Motor neuron (in vitro differentiated cells): ENCODE measurements around the gene NFYA. TPM values are rescaled to one million over a fixed set of nuclear protein-coding genes. Genes with fewer than 3 reads are reported as not detected.

Experiments used
- ATAC-seq, 8 experiments: fragments of 200-7000 bp; cut with Tn5 transposase; replicated peaks in 6 of 8; 2 replicates each; pipeline ENCODE4 v1.8.0; 2021; ENCODE audit warnings: mild to moderate bottlenecking in 8 of 8, moderate library complexity in 8 of 8
- H3K27ac ChIP-seq, 2 donors: fragments of 250-450 bp; sonication (Bioruptor Pico); 2 replicates each; pipeline ENCODE4 v1.9.0; 2021; ENCODE audit warnings: antibody characterized with exemption in 2 of 2, mild to moderate bottlenecking in 2 of 2, moderate library complexity in 1 of 2
- H3K4me1 ChIP-seq, 2 donors: fragments of 250-450 bp; sonication (Bioruptor Pico); replicated peaks in 1 of 2; 2 replicates each; pipeline ENCODE4 v1.6.1; 2021; ENCODE audit warnings: antibody characterized with exemption in 2 of 2, mild to moderate bottlenecking in 2 of 2, moderate library complexity in 1 of 2
- H3K4me3 ChIP-seq, 5 donors: fragments of 250-450 bp; sonication (Bioruptor Pico); 2 replicates each; pipeline ENCODE4 v1.9.0; 2021; ENCODE audit warnings: antibody characterized with exemption in 5 of 5, mild to moderate bottlenecking in 5 of 5, moderate library complexity in 4 of 5
- WGBS, 10 experiments: fragments of 450-650 bp; shearing (Covaris generic); methylation state at CpG; one replicate each; pipeline ENCODE4 v1.0.0; 2022; 5-methylcytosine and 5-hydroxymethylcytosine counted together
- in situ Hi-C, 9 experiments: fragments of 400-800 bp; cut with MboI; loops; one replicate each; pipeline ENCODE4 v1.15.0; 2021; ENCODE audit warnings: low sequenced_read_pairs in 9 of 9, low pct_unique_long_range_greater_than_20kb in 2 of 9; ENCODE audit not compliant: unreplicated experiment in 9 of 9
- total RNA-seq, 8 experiments: library from RNA; unstranded; fragments of 300-600 nt; gene quantifications; 2 replicates each; pipeline versions ENCODE4 v1.2.3 to v1.2.4, GENCODE V29; 2022

NFYA gene
- total RNA-seq, 8 experiments from 2014 or later: 14.4 to 40.9 (median 20.4) TPM

DNA sequence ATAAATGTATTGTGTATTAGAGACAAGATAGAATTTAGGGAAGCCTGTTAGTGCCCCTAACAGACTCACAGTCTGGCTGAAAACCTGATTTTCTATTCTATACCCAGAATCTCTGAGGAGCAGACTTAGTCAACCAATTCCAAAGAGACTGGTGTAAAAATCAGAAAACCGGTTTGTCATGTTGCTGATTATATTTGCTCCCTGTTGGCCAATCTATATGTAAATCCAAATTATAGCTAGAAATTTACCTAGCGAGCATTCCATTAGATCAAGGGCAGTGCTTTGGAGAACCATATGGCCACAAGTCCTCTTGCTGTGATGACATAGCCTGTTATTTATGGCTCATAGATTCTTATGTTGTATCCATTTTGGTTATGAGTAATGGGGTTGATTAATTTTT, 4.8 kb downstream of the NFYA start:
- peaks cover 0 to 7% of the 10 kb centered on the region in 2 donors for H3K4me1 ChIP-seq
- 75 to 100% (median 94%) methylated on average over 1 to 2 of the region's 2 CpGs; no CpG with 5 or more reads in 2 of the 10 experiments for WGBS, 10 experiments
- H3K4me3 ChIP-seq: no peak overlapping the region
- in situ Hi-C loops: loop anchor here in 1 of 9 experiments (25.0 kb wide), 1 partner anchor 235 kb away; no protein-coding TSS in a partner anchor
- ATAC-seq: no peak
- H3K27ac ChIP-seq: no peak overlapping the region

- Histone ChIP-seq H3K4me1 (peaks cover 0 to 7% of the 10 kb centered on the region in 2 donors), H3K4me3 (no peak overlapping the region), H3K27ac (no peak overlapping the region)
- no peak for ATAC-seq
- in situ Hi-C loops: loop anchor here in 1 of 9 experiments (25.0 kb wide), 1 partner anchor 234 kb away; no protein-coding TSS in a partner anchor
- 74 to 100% (median 95%) methylated on average over 1 to 3 of the region's 3 CpGs; no CpG with 5 or more reads in 1 of the 10 experiments for WGBS, 10 experiments
These were observed 5.3 kb downstream of the NFYA start for GRCh38 chr6:41078101-41078500.

- in situ Hi-C loops: loop anchor here in 1 of 9 experiments (25.0 kb wide), 1 partner anchor 233 kb away; no protein-coding TSS in a partner anchor
- Histone ChIP-seq H3K4me3 (no peak overlapping the region), H3K4me1 (peaks cover 0 to 7% of the 10 kb centered on the region in 2 donors), H3K27ac (no peak overlapping the region)
- ATAC-seq: no peak
- WGBS, 10 experiments: 83 to 100% (median 100%) methylated on average over 1 of the region's 1 CpG; no CpG with 5 or more reads in 4 of the 10 experiments
These were observed 6.3 kb downstream of the NFYA start for GRCh38 chr6:41079080-41079479.

GRCh38 chr6:41080621-41081020, 7.8 kb downstream of the NFYA start:
- Histone ChIP-seq H3K27ac (no peak overlapping the region), H3K4me3 (no peak overlapping the region), H3K4me1 (no peaks in the 10 kb centered on the region)
- WGBS, 10 experiments: 89 to 100% (median 100%) methylated on average over 1 to 2 of the region's 2 CpGs; no CpG with 5 or more reads in 3 of the 10 experiments
- no peak for ATAC-seq
- in situ Hi-C loops: loop anchor here in 2 of 9 experiments (10.0 to 25.0 kb wide), 2 partner anchors 232 to 234 kb away; no protein-coding TSS in a partner anchor

DNA sequence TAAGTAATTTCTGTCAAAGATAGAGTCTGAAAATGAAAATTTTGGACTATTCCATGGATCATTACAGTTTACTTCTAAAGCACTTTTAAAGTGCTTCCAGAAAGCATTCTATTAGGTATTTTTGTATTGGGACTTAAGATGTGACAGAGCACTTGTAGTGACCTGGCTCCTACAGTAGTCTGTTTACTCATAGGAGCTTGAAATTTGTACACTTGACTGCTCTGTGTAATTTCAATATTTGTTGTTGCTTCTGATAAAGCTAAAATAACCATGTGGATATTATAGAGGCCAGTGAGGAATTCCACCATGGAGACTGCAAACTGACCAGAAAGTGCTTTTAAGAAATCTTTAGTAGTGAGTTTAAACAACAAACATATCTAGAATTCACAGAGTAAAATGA, 10.3 kb downstream of the NFYA start:
- in situ Hi-C loops: loop anchor here in 2 of 9 experiments (10.0 to 25.0 kb wide), 2 partner anchors 229 to 232 kb away; no protein-coding TSS in a partner anchor
- Histone ChIP-seq H3K4me1 (no peaks in the 10 kb centered on the region), H3K27ac (no peak overlapping the region), H3K4me3 (no peak overlapping the region)
- no peak for ATAC-seq

DNA sequence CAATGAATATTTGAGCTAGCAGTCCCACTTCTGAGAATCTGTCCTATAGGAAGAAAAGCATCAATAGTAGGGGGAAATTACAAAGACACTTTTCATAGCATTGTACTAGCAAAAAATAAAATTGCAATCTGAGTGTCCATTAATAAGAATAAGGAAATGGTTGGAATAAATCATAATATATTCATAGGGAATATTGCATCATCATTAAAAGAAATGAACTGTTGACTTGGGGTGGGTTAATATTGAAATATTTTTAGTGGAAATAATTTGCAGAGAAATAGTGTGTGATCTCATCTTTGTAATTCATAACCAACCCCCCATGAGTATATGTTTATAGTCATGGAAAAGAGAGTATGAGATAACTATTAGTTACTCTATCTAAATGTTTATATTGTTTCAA, 12.4 kb downstream of the NFYA start:
- in situ Hi-C loops: loop anchor here in 2 of 9 experiments (10.0 to 25.0 kb wide), 2 partner anchors 227 to 230 kb away; no protein-coding TSS in a partner anchor

DNA sequence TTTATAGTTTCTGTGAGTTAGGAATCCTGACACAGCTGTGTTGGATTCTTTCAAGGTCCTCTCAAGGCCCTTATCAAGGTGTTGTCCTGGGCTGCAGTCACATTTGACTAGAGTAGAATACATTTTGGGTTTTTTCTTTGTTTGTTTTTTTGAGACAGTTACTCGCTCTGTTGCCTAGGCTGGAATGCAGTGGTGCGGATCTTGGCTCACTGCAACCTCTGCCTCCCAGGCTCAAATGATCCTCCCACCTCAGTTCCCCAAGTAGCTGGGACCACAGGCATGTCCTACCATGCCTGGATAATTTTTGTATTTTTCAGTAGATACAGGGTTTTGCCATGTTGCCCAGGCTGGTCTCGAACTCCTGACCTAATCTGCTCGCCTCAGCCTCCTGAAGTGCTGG, 15.7 kb downstream of the NFYA start:
- H3K4me1 ChIP-seq: no peaks in the 10 kb centered on the region
- in situ Hi-C loops: loop anchor here in 2 of 9 experiments (10.0 to 25.0 kb wide), 2 partner anchors 224 to 226 kb away; no protein-coding TSS in a partner anchor
- ATAC-seq: no peak
- H3K4me3 ChIP-seq: no peak overlapping the region
- H3K27ac ChIP-seq: no peak overlapping the region
- WGBS, 10 experiments: 80 to 100% (median 94%) methylated on average over 1 to 4 of the region's 4 CpGs; no CpG with 5 or more reads in 3 of the 10 experiments

More for the DNA sequence above, 12.4 kb downstream of the NFYA start:
- no peak overlapping the region for H3K4me3 ChIP-seq
- no peak overlapping the region for H3K27ac ChIP-seq
- ATAC-seq: no peak
- H3K4me1 ChIP-seq: no peaks in the 10 kb centered on the region

DNA sequence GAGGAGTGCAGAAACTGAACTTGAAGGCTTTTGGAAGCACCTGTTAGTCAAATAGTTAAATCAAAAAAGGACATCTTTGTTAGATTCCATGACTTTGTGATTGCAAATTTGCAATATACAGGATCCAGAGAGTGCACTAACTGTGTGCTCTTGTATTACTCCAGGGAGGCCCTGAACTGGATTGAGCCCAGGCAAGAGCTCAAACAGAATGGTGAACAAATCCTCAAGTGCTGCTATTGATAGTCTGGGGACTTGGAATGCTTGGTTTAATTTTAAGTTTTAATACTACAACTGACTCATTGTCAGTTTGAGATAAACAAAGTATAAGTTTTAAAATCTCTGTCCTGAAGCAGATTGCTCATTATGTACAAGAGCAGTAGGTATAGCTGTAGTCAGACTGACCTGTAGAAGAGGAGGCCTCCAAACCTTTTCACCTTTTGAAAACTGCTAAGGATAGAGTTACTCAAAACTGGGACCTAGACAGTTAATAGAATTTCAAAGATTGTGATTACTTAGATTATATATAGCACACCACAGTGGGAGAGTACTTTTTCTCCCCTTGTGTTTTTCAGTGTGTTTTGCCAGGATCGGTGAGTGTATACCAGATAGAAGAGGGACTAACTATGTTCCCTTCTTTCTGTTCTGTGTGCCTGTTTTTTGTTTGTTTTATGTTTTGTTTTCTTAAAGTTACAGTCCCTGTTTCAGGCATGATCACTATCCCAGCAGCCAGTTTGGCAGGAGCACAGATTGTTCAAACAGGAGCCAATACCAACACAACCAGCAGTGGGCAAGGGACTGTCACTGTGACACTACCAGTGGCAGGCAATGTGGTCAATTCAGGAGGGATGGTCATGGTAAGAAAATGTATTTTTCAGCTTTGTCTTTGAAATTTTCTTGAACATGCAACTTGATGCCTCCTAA, 18.3 kb downstream of the NFYA start:
- 17 to 100% (median 53%) methylated on average over 1 of the region's 1 CpG; no CpG with 5 or more reads in 2 of the 10 experiments for WGBS, 10 experiments
- no peaks in the 10 kb centered on the region for H3K4me1 ChIP-seq
- H3K27ac ChIP-seq: no peak overlapping the region
- ATAC-seq: no peak
- in situ Hi-C loops: loop anchor here in 1 of 9 experiments (25.0 kb wide), 1 partner anchor 221 kb away; no protein-coding TSS in a partner anchor
- no peak overlapping the region for H3K4me3 ChIP-seq

- 78 to 100% (median 98%) methylated on average over 1 to 4 of the region's 4 CpGs; no CpG with 5 or more reads in 2 of the 10 experiments for WGBS, 10 experiments
- ATAC-seq: peak in 3 of 8 experiments; percentile 25 to 40 (median 38)
- Histone ChIP-seq H3K27ac (no peak overlapping the region), H3K4me1 (no peaks in the 10 kb centered on the region), H3K4me3 (no peak overlapping the region)
- in situ Hi-C loops: loop anchor here in 1 of 9 experiments (25.0 kb wide), 1 partner anchor 220 kb away; no protein-coding TSS in a partner anchor
These were observed 19.8 kb downstream of the NFYA start for GRCh38 chr6:41092421-41093140.

DNA sequence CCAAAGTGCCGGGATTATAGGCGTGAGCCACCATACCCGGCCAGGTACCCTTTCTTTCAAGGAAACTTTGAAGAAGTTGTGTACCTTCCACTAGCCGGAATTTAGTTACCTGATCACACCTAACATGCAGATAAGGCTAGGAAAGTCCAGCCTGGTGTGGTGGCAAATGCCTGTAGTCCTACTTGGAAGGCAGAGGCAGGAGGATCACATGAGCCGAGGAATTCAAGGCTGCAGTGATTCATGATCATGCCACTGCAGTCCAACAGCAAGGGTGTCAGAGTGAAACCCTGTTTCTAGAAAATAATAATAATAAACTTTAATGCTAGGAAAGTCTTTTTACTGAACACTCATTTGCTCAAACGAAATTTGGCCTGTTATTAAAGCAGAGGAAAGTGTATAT, 21.0 kb downstream of the NFYA start:
- ATAC-seq: peak in 1 of 8 experiments; percentile 21
- Histone ChIP-seq H3K27ac (no peak overlapping the region), H3K4me3 (no peak overlapping the region), H3K4me1 (no peaks in the 10 kb centered on the region)
- WGBS, 10 experiments: 70 to 100% (median 87%) methylated on average over 1 to 5 of the region's 6 CpGs; no CpG with 5 or more reads in 2 of the 10 experiments
- in situ Hi-C loops: loop anchor here in 1 of 9 experiments (25.0 kb wide), 1 partner anchor 219 kb away; no protein-coding TSS in a partner anchor

DNA sequence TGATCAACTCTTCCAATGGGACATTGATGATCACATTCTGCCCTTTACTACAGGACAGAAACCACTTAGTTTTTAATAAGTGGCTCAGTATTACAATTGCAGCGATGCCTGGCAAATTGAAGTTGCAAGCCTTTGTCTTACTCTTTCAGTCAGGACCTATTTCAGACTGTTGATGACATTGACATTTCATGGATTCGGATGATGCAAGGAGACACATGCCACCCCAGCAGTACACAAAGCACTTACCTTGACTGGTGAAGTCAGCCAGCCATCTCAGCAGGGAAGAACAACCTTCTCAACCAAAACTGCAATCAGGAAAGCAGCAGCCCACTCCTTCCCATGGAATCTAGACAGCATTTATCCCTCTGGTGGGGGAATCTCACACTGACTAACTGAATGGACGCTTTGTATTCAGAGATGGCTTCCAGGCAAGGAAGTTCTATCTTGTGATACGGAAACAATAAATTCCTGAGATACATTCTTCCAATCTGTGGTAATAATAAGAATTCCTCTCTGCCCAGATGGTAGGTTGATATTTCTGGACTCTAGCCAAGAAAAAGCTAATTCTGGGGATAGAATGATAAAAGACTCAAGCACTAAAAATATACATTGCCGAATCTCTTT, 24.8 kb downstream of the NFYA start:
- in situ Hi-C loops: loop anchor here in 1 of 9 experiments (25.0 kb wide), 1 partner anchor 215 kb away; no protein-coding TSS in a partner anchor
- Histone ChIP-seq H3K4me3 (no peak overlapping the region), H3K4me1 (no peaks in the 10 kb centered on the region), H3K27ac (no peak overlapping the region)
- ATAC-seq: peak in 1 of 8 experiments; percentile 41
- 14 to 100% (median 94%) methylated on average over 1 to 5 of the region's 5 CpGs; no CpG with 5 or more reads in 2 of the 10 experiments for WGBS, 10 experiments

DNA sequence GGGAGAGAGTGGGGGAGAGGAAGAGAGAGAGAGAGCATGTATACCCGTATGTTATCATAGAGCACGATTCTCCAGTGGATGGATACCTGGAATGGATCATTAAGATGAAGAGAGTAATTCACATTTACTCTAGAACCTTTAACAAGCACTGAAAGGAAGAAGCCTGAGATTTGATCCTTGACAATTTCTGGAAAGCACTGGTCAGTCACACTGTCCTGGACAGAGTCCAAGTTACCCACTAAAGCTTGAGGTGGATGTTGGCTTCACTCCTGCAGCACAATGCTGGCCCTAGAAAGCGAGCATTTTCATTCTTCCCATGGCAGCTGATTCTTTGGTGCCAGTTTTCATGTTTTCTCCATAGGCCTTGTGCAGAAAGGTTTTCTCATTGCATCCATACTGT, 25.6 kb downstream of the NFYA start:
- in situ Hi-C loops: loop anchor here in 1 of 9 experiments (25.0 kb wide), 1 partner anchor 214 kb away; no protein-coding TSS in a partner anchor
- no peak for ATAC-seq
- Histone ChIP-seq H3K4me1 (no peaks in the 10 kb centered on the region), H3K27ac (no peak overlapping the region), H3K4me3 (no peak overlapping the region)
- 40 to 100% (median 90%) methylated on average over 1 to 3 of the region's 3 CpGs for WGBS, 10 experiments
